Dermis blood vessel endothelial cell (primary cell): ENCODE measurements around the gene MIAT. TPM values are rescaled to one million over a fixed set of nuclear protein-coding genes. Genes with fewer than 3 reads are reported as not detected.

Source experiments
- DNase-seq: peaks from one replicate; pipeline ENCODE4 v3.0.0; 2010
- total RNA-seq: library from RNA; depleted of rRNA; stranded (reverse); fragments of >200 nt; gene quantifications from 2 replicates; pipeline ENCODE4 v1.2.3, GENCODE V29; 2014

MIAT gene
- total RNA-seq, 1 donor from 2014 or later = 0.34 TPM

DNA sequence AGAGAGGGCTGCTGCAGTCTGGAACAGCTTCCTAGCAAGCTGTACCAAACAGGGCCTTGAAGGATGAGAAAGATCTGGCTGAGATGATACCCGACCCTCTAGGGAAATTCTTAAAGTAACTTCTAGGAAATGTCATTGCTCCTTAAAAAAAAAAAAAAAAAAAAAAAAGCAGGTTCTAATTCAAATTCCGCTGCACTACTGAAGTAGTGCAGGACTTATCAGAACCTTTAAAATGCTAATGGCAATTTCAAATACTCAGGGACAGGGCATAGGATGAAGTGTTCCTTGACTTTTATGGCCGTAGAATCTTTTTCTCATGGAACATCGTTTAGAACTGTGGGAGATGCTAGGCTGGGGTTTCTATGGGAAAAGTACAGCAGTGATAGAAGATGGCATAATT, 13.1 kb downstream of the MIAT start:
- DNase-seq = no peak

- no peak for DNase-seq
Measured at GRCh38 chr22:26671317-26672059, 14.1 kb downstream of the MIAT start.

DNA sequence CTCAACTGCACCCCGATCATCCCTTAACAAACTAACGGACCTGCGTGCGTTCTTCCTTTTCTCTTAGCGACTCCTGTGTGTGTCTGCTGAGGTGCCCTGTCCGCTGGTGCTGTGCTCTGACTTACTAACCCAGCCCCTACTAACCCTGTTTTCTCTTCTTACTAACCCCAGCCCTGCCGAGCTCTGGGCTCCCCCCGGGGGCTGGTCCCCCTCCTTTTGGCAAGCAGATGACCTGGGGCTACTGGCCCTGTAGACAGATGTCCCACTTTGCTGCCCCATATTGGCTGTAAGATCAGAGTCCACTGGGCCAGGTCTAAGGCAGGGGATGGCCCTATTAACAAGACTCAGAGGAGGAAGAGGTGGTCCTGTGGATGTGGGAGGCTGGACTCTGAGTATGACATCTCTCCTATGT, 14.7 kb downstream of the MIAT start:
- no peak for DNase-seq

DNA sequence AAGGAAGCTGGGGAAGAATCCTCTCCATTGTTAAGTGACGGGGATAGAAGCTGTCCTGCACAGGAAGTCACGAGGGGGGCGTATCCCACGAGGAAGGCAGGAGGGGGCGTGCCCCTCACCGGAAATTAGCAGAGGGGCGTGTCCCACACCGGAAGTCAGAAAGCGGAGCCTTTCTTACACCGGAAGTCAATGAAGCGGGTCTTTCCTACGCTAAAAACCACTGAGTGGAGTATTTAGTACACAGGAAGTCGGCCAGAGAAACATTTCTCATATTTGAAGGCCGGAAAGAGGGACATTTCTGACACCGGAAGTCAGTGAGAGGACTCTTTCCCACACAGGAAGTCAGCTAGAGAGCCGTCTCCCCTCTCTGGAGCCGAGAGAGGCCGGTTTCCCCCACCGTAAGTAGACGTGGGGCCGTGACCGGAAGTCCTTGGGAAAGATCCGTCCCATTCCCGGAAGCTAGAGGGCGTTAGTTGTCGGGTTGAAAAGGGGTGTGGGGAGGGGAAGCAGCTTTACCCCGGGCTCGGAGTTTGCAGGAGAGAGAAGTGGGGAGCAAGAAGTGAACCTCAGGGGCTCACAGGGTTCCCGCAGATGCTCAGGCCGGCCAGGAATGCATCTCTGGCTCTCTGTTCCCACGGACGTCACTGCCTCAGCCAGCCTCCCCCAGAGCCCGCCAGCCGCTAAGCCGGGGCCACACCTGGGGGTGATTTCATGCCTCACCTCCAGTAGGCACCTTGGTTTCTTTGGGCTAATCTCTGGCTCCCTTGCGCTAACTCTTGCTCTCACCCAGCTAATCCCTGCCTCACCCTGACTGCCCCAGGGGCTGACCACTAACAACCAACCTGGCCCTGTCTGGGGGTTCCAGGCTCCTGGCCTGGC, 15.4 kb downstream of the MIAT start:
- DNase-seq = peak; percentile 84

GRCh38 chr22:26673486-26673885, 16.1 kb downstream of the MIAT start:
- peak; percentile 40 for DNase-seq

GRCh38 chr22:26674211-26675190, 17.1 kb downstream of the MIAT start:
- no peak for DNase-seq

- no peak for DNase-seq
Measured at GRCh38 chr22:26675687-26676268, 18.4 kb downstream of the MIAT start.

DNA sequence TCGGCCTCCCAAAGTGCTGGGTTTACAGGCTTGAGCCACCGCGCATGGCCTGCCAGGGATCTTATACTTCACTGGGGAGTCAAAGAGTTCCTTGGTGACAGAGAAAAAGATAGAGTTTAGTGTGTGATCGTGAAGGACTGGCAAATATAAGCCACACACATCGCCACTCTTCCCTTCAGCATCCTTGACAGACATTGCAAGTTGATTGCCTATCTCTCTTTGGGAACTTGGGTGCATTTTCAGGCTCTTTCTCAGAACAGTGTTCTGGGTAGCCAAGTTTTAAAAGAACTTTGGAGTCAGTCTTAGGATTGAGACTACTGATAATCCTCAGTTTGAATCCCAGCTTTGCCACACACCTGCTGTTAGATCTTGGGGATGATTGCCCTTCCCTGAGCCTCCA, 19.8 kb downstream of the MIAT start:
- DNase-seq = no peak

GRCh38 chr22:26679003-26679629, 21.7 kb downstream of the MIAT start:
- DNase-seq = peak; percentile 89

DNA sequence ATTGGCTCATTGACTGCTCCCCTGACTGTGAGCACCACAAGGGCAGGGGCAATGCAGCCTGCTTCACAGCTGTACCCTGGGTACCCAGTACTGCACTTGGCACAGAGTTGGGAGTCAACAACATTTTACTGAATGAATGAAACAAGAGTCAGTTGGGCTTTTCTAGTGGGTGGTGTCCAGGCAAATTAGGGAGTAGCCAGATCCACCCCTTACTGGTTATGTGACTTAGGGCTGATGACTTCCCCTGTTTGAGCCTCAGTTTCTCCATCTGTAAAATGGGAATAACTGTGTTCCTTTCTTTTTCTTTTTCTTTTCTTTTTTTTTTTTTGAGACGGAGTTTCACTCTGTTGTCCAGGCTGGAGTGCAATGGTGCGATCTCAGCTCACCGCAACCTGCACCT, 23.1 kb downstream of the MIAT start:
- no peak for DNase-seq

GRCh38 chr22:26681395-26681821, 24.0 kb downstream of the MIAT start:
- DNase-seq = peak; percentile 77

GRCh38 chr22:26684168-26684567, 26.8 kb downstream of the MIAT start:
- DNase-seq = no peak

DNA sequence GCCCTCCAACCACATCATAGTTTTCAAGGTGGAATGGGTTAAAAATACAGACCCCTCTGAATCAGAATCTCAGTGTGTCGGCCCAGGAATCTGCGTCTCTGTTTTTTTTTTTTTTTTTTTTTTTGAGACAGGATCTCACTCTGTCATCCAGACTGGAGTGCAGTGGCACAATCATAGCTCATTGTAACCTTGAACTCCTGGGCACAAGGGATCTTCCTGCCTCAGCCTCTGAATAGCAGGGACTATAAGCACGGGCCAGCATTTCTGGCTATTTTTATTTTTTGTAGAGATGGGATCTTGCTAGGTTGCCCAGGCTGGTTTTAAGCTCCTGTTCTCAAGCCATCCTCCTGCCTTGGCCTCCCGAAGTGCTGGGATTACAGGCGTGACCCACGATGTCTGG, 28.2 kb downstream of the MIAT start:
- DNase-seq = no peak

- no peak for DNase-seq
Measured at GRCh38 chr22:26687439-26687838, 30.1 kb downstream of the MIAT start.

GRCh38 chr22:26689513-26690301, 32.3 kb downstream of the MIAT start:
- no peak for DNase-seq

- DNase-seq = peak; percentile 28
Measured at GRCh38 chr22:26690654-26691376, 33.4 kb downstream of the MIAT start.

- DNase-seq = no peak
Measured at GRCh38 chr22:26691377-26691716, 34.0 kb downstream of the MIAT start.

GRCh38 chr22:26692215-26692614, 34.8 kb downstream of the MIAT start:
- no peak for DNase-seq

DNA sequence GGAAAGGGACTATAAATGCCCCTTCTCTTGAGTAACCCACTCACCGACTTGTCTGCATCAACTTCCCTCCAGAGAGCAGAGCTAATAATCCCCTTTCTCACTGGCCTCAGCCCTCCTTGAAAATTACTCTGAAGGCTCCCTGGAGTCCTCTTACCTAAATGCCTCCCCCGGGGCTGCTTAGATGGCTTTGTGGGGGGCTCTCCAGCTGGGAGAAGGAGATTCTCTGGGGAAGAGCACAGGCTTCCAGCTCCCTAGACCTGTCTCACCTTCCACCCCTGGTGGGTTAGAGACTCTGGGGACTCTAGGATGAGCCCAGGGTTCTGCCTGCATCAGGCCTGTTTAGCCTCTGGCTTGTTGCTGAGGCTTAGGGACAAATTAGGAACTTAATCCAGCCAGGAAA, 39.8 kb downstream of the MIAT start:
- no peak for DNase-seq

- no peak for DNase-seq
Measured at GRCh38 chr22:26700462-26700861, 43.1 kb downstream of the MIAT start.
